HepG2 (cell line): Measurements from ENCODE around the gene PBX1.

Experiments
- FOXP1 ChIP-seq, 2 experiments: fragments of 450-650 bp in 1 of 2; IDR thresholded peaks; 2 replicates each; pipeline ENCODE4 v1.6.1; 2017 to 2018; ENCODE audit warnings: antibody characterized with exemption in 1 of 2
- GABPB1 ChIP-seq: IDR thresholded peaks from 2 replicates; pipeline ENCODE4 v1.6.1; 2016; ENCODE audit warnings: mild to moderate bottlenecking, missing genetic modification reagents, moderate library complexity, missing compliant biosample characterization
- MLX ChIP-seq: IDR thresholded peaks from 2 replicates; pipeline ENCODE4 v1.6.1; 2016
- MYC ChIP-seq: sonication (generic); formaldehyde crosslinking; IDR thresholded peaks from 2 replicates; pipeline ENCODE4 v1.9.0; 2021; ENCODE audit warnings: missing genetic modification reagents, borderline replicate concordance
- YY1 ChIP-seq: IDR thresholded peaks from 2 replicates; pipeline ENCODE4 v1.6.1; 2011; ENCODE audit warnings: low read length, low read depth, moderate library complexity, mild to moderate bottlenecking; ENCODE audit not compliant: insufficient read depth, insufficient replicate concordance
- ZBTB1 ChIP-seq: sonication (generic); formaldehyde crosslinking; IDR thresholded peaks from 2 replicates; pipeline ENCODE4 v1.4.0; 2020; ENCODE audit warnings: missing genetic modification reagents, borderline replicate concordance
- ZNF30 ChIP-seq: sonication (generic); formaldehyde crosslinking; IDR thresholded peaks from 2 replicates; pipeline ENCODE4 v1.5.0; 2020; ENCODE audit warnings: mild to moderate bottlenecking, missing genetic modification reagents
- ZNF331 ChIP-seq: sonication (generic); formaldehyde crosslinking; IDR thresholded peaks from 2 replicates; pipeline ENCODE4 v1.4.0; 2020; ENCODE audit warnings: missing genetic modification reagents
- TF ChIP-seq, protein P1 (sequence below): sonication (generic); formaldehyde crosslinking; IDR thresholded peaks from 2 replicates; pipeline ENCODE4 v1.4.0; 2020; ENCODE audit warnings: mild to moderate bottlenecking, missing genetic modification reagents
- TF ChIP-seq, protein P2 (sequence below): sonication (generic); formaldehyde crosslinking; IDR thresholded peaks from 2 replicates; pipeline ENCODE4 v1.9.0; 2021; ENCODE audit warnings: missing genetic modification reagents, borderline replicate concordance

- TF ChIP-seq ZNF30 (CRISPR knock-in tag) (no peak), MLX (CRISPR knock-in tag) (no peak), MYC (no peak), ZNF331 (CRISPR knock-in tag) (no peak), ZBTB1 (CRISPR knock-in tag) (no peak), YY1 (no peak), GABPB1 (CRISPR knock-in tag) (no peak), FOXP1 (IDR thresholded peaks at IDR 0.05) (no peak), FOXP1 (CRISPR knock-in tag; IDR thresholded peaks at IDR 0.05) (no peak)
- TF ChIP-seq, protein P1, sequence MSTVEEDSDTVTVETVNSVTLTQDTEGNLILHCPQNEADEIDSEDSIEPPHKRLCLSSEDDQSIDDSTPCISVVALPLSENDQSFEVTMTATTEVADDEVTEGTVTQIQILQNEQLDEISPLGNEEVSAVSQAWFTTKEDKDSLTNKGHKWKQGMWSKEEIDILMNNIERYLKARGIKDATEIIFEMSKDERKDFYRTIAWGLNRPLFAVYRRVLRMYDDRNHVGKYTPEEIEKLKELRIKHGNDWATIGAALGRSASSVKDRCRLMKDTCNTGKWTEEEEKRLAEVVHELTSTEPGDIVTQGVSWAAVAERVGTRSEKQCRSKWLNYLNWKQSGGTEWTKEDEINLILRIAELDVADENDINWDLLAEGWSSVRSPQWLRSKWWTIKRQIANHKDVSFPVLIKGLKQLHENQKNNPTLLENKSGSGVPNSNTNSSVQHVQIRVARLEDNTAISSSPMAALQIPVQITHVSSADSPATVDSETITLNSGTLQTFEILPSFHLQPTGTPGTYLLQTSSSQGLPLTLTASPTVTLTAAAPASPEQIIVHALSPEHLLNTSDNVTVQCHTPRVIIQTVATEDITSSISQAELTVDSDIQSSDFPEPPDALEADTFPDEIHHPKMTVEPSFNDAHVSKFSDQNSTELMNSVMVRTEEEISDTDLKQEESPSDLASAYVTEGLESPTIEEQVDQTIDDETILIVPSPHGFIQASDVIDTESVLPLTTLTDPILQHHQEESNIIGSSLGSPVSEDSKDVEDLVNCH (CRISPR knock-in tag): no peak
- TF ChIP-seq, protein P2, sequence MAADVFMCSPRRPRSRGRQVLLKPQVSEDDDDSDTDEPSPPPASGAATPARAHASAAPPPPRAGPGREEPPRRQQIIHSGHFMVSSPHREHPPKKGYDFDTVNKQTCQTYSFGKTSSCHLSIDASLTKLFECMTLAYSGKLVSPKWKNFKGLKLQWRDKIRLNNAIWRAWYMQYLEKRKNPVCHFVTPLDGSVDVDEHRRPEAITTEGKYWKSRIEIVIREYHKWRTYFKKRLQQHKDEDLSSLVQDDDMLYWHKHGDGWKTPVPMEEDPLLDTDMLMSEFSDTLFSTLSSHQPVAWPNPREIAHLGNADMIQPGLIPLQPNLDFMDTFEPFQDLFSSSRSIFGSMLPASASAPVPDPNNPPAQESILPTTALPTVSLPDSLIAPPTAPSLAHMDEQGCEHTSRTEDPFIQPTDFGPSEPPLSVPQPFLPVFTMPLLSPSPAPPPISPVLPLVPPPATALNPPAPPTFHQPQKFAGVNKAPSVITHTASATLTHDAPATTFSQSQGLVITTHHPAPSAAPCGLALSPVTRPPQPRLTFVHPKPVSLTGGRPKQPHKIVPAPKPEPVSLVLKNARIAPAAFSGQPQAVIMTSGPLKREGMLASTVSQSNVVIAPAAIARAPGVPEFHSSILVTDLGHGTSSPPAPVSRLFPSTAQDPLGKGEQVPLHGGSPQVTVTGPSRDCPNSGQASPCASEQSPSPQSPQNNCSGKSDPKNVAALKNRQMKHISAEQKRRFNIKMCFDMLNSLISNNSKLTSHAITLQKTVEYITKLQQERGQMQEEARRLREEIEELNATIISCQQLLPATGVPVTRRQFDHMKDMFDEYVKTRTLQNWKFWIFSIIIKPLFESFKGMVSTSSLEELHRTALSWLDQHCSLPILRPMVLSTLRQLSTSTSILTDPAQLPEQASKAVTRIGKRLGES (CRISPR knock-in tag): no peak
Observed at GRCh38 chr1:164618202-164618564, 59.2 kb downstream of the PBX1 start.
